Skeletal muscle cell (primary cell): ENCODE measurements around the gene PCP4L1.
A peak's percentile ranks its signal among the peaks of the same experiment; 100 is the strongest.
"Not testable (repeated sequence)": the region's sequence is repeated elsewhere in the genome, so short reads cannot be mapped to it uniquely, and the experiment has no call there.

Experiments
- DNase-seq: peaks from one replicate; pipeline ENCODE4 v3.0.0-alpha.2; 2010; ENCODE audit warnings: low read depth
- H3K4me3 ChIP-seq: 2 replicates; pipeline ENCODE4 v1.5.1; 2011; ENCODE audit warnings: low read depth, mild to moderate bottlenecking, control low read depth, low read length, moderate library complexity

Gene PCP4L1

GRCh38 chr1:161258439-161259344 lies at the start of gene PCP4L1:
PCP4L1 (plus strand) TSS chr1:161258745; CDS start chr1:161258975, 230 bp downstream.
- peak; percentile 4 for DNase-seq

DNA sequence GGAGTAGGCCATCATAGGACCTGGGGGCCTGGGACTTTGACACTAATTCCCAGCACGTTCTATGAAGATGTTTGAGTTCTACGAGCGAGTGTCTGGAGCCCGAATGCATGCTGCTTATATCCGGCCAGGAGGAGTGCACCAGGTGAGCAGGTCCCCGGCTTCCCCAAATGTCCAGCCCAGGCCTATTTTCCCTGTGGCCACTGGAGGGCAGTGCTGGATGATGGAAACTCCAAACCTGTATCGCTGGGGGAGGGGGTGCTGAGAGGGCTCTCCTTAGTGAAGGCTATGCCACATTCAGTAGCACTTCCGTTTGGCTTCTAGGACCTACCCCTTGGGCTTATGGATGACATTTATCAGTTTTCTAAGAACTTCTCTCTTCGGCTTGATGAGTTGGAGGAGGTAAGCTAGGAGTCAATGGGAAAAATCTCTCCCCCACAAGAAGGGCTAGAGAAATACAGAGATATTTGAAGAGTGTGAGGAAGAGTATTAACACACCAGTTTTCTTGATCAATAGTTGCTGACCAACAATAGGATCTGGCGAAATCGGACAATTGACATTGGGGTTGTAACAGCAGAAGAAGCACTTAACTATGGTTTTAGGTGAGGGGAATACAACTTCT lies 48.6 kb upstream of the PCP4L1 start:
- no peak overlapping the region for H3K4me3 ChIP-seq
- no peak for DNase-seq

More at GRCh38 chr1:161258439-161259344, at the start of gene PCP4L1:
- H3K4me3 ChIP-seq, result peak within 1 kb of the TSS; percentile 45

DNA sequence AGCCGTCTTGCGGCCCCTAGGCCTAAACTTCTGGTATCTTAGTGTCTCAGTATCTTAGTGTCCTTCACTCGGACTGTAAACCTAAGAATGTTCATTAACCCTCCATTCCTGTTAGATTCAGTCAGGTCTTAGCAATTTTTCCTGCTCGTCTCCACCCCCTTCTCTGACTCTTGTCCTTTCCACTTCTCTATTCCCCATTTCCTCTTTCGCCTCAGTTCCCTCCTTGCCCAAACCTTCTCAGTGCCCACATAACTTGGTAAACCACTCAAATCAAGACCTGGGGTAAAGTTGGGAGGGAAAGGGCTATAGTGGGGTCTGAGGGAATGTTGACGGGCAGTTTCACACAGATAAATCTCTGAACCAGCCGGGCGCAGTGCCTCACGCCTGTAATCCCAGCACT lies 44.2 kb upstream of the PCP4L1 start:
- H3K4me3 ChIP-seq, result no peak overlapping the region
- DNase-seq, result no peak

- no peak within 1 kb of the TSS for H3K4me3 ChIP-seq
- DNase-seq, result no peak
Observed at GRCh38 chr1:161215076-161215475, 43.5 kb upstream of the PCP4L1 start, which contains the start of gene FCER1G. FCER1G (plus strand) TSS chr1:161215295; CDS start chr1:161215322, 27 bp downstream.

- no peak overlapping the region for H3K4me3 ChIP-seq
- DNase-seq, result peak; percentile 80
Observed at GRCh38 chr1:161216945-161217712, 41.4 kb upstream of the PCP4L1 start.

- H3K4me3 ChIP-seq, result no peak overlapping the region
Observed at GRCh38 chr1:161217831-161218230, 40.7 kb upstream of the PCP4L1 start.

GRCh38 chr1:161218301-161219077 lies 40.1 kb upstream of the PCP4L1 start:
- H3K4me3 ChIP-seq, result no peak overlapping the region
- no peak for DNase-seq

More at GRCh38 chr1:161217831-161218230, 40.7 kb upstream of the PCP4L1 start:
- no peak for DNase-seq

- no peak for DNase-seq
- no peak overlapping the region for H3K4me3 ChIP-seq
Observed at GRCh38 chr1:161219078-161219892, 39.3 kb upstream of the PCP4L1 start.

- DNase-seq, result no peak
- H3K4me3 ChIP-seq, result no peak overlapping the region
Observed at GRCh38 chr1:161220002-161220401, 38.5 kb upstream of the PCP4L1 start.

- H3K4me3 ChIP-seq, result no peak overlapping the region
- DNase-seq, result no peak
Observed at GRCh38 chr1:161222175-161223019, 36.1 kb upstream of the PCP4L1 start.

DNA sequence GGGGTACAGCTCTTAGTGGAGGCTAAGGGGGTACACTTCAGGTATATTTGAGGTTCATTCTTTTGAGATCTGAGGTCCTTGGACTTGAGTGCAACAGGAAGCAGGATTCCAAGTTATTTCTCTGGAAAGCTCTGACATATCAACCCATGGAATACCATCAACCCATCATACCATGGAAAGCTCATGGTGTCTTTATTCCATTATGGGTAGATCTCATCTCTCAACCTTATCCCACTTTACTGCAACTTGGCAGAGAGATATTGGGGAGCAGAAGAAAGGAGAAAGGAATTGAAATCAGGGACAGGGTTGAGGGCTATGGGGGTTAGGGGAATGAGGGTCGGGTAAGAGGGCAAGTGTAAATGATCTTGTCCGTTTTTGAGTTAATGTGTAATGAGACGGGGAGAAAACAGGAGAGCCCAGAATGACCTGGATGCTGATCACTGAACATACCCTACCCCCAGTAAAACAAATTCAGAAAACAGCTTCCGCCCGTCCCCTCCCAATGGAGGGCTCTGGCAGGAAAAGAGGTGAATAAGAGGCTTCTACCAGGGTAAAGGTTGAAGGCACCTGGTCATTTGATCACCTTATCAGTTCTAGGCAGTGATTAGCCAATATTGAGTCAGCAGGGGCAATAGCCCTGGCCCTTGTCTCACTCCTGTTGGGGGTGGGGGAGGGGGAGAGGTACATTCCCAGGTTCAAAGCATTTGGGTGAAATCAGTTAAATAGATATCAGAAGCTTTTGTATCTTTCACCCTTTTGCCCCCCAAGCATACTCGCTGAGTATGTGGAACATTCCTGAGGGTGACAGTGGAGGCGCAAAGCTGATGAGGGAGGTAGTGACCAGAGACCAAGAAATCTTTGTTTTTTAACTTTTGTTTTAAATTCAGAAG lies 34.5 kb upstream of the PCP4L1 start:
- DNase-seq, result no peak
- H3K4me3 ChIP-seq, result no peak overlapping the region

GRCh38 chr1:161224695-161225087 lies 33.9 kb upstream of the PCP4L1 start:
- not testable (repeated sequence) for DNase-seq, H3K4me3 ChIP-seq

DNA sequence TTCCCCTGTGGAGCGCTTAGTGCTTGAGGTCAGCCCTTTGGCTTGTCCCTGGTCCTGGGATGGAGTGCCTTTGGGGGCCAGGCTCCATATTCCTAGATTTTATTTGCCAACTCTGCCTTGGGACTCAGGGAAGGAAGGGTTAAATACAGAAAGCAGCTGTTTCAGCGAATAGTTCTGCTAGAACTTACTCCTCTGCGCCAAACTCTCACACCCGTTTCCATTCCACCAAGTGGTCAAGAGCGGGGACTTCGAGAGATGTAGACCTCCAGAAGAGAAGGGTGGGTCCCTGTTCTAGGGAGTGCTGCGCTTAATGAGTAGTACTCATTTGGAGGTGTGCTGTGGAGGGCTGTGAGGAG lies 33.4 kb upstream of the PCP4L1 start:
- H3K4me3 ChIP-seq, result no peak overlapping the region

GRCh38 chr1:161225534-161226319 lies 32.8 kb upstream of the PCP4L1 start, which contains the start of gene TOMM40L:
TOMM40L (plus strand) TSS chr1:161226060; CDS start chr1:161226490, 430 bp downstream.
- peak; percentile 99 for DNase-seq
- peak within 1 kb of the TSS; percentile 66 for H3K4me3 ChIP-seq

More for the DNA sequence above, 33.4 kb upstream of the PCP4L1 start:
- DNase-seq, result no peak

DNA sequence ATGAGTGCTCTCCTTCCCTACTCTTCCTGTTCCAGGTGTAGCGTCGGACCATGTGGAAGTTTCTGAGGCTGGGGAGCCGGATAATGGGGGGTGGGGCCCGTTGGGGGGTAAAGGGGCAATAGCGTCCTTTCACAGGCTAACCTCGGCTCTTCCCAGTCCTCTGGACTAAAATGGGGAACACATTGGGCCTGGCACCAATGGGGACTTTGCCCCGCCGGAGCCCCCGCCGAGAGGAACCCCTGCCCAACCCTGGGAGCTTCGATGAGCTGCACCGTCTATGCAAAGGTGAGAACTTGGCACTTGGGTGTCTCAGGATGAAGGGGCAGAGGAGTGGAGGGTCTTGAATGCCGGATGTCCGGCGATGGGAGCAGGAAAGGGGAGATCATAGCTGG lies 32.2 kb upstream of the PCP4L1 start:
- DNase-seq, result no peak
- H3K4me3 ChIP-seq, result peak overlapping the region; percentile 66

- peak overlapping the region; percentile 66 for H3K4me3 ChIP-seq
- DNase-seq, result no peak
Observed at GRCh38 chr1:161226759-161227158, 31.8 kb upstream of the PCP4L1 start.
